Rectal smooth muscle tissue (tissue), 1 donor: Measurements from ENCODE around the gene EIF4E.
"Not testable (repeated sequence)": the region's sequence is repeated elsewhere in the genome, so short reads cannot be mapped to it uniquely, and the experiment has no call there.

Source experiments
- H3K27ac ChIP-seq: one replicate; pipeline ENCODE4 v1.7.0; 2013; ENCODE audit warnings: low read depth, low read length, inconsistent platforms
- H3K27me3 ChIP-seq: one replicate; pipeline ENCODE4 v1.7.0; 2013; ENCODE audit warnings: low read length; ENCODE audit not compliant: control insufficient read depth, insufficient read depth
- H3K36me3 ChIP-seq: one replicate; pipeline ENCODE4 v1.7.0; 2013; ENCODE audit warnings: low read length; ENCODE audit not compliant: control insufficient read depth, insufficient read depth
- H3K4me1 ChIP-seq: one replicate; pipeline ENCODE4 v1.7.0; 2013; ENCODE audit warnings: low read length; ENCODE audit not compliant: control insufficient read depth, insufficient read depth
- H3K4me3 ChIP-seq: one replicate; pipeline ENCODE4 v1.7.0; 2013; ENCODE audit warnings: low read length
- H3K9ac ChIP-seq: one replicate; pipeline ENCODE4 v1.7.0; 2013; ENCODE audit warnings: low read length

EIF4E gene

DNA sequence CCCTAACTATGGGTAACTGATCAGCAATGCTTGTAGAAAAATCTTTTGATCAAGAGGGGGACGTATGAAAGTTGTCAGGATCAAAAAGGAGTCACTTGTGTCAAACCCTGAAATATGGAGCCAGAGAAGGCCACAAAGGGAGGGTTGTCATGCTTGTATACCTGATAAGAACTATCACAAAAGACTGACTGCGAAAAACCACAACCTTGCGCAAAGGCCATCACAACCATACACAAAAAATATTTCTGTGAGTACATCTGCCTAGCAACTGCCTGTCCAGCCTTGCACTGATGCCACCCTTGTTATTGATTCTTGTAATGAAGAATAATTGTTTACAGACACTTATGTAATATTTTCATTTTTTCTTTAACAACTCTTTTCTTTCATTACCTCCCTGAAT, 22.8 kb upstream of the EIF4E start:
- no peaks in the 10 kb centered on the region for H3K27me3 ChIP-seq

GRCh38 chr4:98950925-98951324, 22.0 kb upstream of the EIF4E start:
- H3K4me1 ChIP-seq: no peaks in the 10 kb centered on the region
- H3K36me3 ChIP-seq: no peaks in the 10 kb centered on the region
- H3K9ac ChIP-seq: no peak overlapping the region
- H3K4me3 ChIP-seq: no peak overlapping the region
- no peak overlapping the region for H3K27ac ChIP-seq
- no peaks in the 10 kb centered on the region for H3K27me3 ChIP-seq

More for the DNA sequence above, 22.8 kb upstream of the EIF4E start:
- Histone ChIP-seq H3K9ac (no peak overlapping the region), H3K27ac (no peak overlapping the region), H3K4me1 (no peaks in the 10 kb centered on the region), H3K36me3 (no peaks in the 10 kb centered on the region), H3K4me3 (no peak overlapping the region)

DNA sequence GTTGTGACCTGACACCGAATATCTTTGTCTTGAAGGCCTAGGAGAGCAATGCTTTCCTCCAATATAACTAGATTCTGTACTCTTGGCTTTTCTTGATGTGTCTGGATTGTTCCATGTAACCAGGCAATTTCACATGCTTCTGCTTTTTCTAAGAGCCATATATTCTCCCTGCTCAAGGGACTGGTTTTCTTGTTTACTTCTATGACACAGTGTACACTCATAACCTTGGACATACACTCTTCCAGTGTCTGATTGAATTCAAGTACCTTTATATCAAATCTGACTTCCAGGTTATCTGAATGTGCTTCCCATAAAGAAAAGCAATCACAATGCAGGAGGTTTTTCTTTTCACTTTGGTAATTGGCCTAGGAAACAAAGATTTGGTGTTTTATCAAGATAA, 17.4 kb upstream of the EIF4E start:
- H3K36me3 ChIP-seq: no peaks in the 10 kb centered on the region
- no peak overlapping the region for H3K9ac ChIP-seq
- no peak overlapping the region for H3K27ac ChIP-seq
- no peak overlapping the region for H3K4me3 ChIP-seq
- no peaks in the 10 kb centered on the region for H3K27me3 ChIP-seq
- H3K4me1 ChIP-seq: no peaks in the 10 kb centered on the region

- Histone ChIP-seq H3K27me3 (no peaks in the 10 kb centered on the region), H3K27ac (no peak overlapping the region), H3K4me1 (no peaks in the 10 kb centered on the region), H3K4me3 (no peak overlapping the region), H3K9ac (no peak overlapping the region), H3K36me3 (no peaks in the 10 kb centered on the region)
Observed at GRCh38 chr4:98945297-98945850, 16.4 kb upstream of the EIF4E start.

DNA sequence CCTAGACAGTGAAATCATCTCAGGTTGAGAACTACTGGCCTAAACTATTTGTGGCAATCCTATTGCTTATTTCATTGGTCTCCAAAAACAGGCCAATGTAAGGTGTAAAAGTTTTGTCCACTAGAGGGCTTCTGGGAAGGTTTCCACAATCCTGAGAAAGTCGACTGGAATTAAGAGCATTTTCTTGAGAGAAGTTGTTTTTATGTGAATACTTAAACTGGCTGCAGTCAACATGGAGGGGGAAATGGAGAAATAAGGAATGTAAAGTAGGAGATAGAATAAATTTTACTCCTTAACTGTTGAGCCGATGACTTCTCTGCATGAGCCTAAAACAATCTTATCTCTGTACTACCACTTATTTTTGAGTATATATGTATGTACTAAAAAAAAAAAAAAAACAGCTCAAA, 11.0 kb upstream of the EIF4E start:
- H3K27me3 ChIP-seq: no peaks in the 10 kb centered on the region

DNA sequence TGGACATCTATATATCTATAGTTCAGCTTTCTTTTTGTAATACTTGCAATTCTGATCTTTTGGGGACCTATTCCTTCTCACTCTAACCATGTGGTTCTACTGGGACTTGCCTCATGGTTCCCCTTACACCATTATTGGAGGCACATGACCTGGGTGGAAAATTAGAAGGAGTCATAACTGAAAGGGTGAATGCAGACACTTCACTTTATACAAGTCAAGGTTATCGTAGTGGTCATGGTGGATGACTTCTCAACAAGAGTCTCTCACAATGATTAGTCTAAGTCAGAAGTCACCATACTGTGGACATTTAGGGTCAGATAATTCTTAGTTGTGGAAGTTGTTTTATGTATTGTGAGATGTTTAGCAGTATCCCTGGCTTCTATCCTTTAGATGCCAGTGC, 10.5 kb upstream of the EIF4E start:
- Histone ChIP-seq H3K4me3 (no peak overlapping the region), H3K9ac (no peak overlapping the region), H3K36me3 (no peaks in the 10 kb centered on the region), H3K27me3 (no peaks in the 10 kb centered on the region), H3K4me1 (no peaks in the 10 kb centered on the region), H3K27ac (no peak overlapping the region)

More for the DNA sequence above, 11.0 kb upstream of the EIF4E start:
- no peak overlapping the region for H3K9ac ChIP-seq
- no peak overlapping the region for H3K4me3 ChIP-seq
- no peak overlapping the region for H3K27ac ChIP-seq
- H3K36me3 ChIP-seq: no peaks in the 10 kb centered on the region
- no peaks in the 10 kb centered on the region for H3K4me1 ChIP-seq

GRCh38 chr4:98937986-98938720, 9.2 kb upstream of the EIF4E start:
- Histone ChIP-seq H3K4me1 (no peaks in the 10 kb centered on the region), H3K27ac (no peak overlapping the region), H3K9ac (no peak overlapping the region), H3K4me3 (no peak overlapping the region), H3K27me3 (no peaks in the 10 kb centered on the region), H3K36me3 (no peaks in the 10 kb centered on the region)

GRCh38 chr4:98935633-98936032, 6.7 kb upstream of the EIF4E start:
- Histone ChIP-seq H3K4me1 (no peaks in the 10 kb centered on the region), H3K9ac (no peak overlapping the region), H3K4me3 (no peak overlapping the region), H3K27me3 (no peaks in the 10 kb centered on the region), H3K36me3 (no peaks in the 10 kb centered on the region), H3K27ac (no peak overlapping the region)

DNA sequence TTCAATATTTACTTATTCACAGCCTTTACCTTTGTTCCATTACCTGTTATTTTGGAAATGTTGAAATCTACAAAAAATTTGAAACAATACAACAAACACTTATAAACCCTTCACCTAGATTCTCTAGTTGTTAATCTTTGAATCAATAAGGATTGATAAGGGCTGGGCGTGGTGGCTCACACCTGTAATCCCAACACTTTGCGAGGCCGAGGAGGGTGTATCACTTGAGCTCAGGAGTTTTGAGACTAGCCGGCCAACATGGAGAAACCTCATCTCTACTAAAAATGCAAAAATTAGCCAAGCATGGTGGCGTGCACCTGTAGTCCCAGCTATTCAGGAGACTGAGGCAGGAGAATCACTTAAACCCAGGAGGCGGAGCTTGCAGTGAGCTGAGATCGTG, 5.9 kb upstream of the EIF4E start:
- H3K4me1 ChIP-seq, H3K4me3 ChIP-seq, H3K36me3 ChIP-seq, H3K27me3 ChIP-seq, H3K27ac ChIP-seq, H3K9ac ChIP-seq: not testable (repeated sequence)

DNA sequence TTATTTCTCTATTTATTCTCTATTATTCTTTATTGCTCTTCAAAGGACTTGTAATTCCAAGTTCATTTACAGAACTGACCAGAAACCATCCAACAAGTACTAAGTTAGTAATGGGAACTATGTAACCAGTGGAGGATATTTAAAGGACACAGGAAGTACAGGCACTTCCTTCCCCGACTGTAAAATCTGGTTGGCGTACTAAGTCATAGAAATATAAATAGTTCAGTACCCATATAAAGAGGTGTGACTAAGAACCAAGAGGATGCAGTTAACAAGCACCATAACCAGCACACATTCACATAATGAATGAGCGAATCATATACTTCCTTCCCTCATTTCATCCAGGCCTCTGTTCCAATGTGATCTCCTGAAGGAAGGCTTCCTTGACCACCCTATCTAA, 3.6 kb upstream of the EIF4E start:
- Histone ChIP-seq H3K4me1 (peaks cover 10% of the 10 kb centered on the region), H3K36me3 (no peaks in the 10 kb centered on the region), H3K27ac (no peak overlapping the region), H3K4me3 (no peak overlapping the region), H3K9ac (no peak overlapping the region), H3K27me3 (no peaks in the 10 kb centered on the region)

GRCh38 chr4:98930311-98930865, 1.5 kb upstream of the EIF4E start:
- Histone ChIP-seq H3K4me1 (peaks cover 13% of the 10 kb centered on the region), H3K4me3 (peak overlapping the region; percentile 46), H3K36me3 (no peaks in the 10 kb centered on the region), H3K27ac (peak overlapping the region; percentile 84), H3K27me3 (no peaks in the 10 kb centered on the region), H3K9ac (no peak overlapping the region)

DNA sequence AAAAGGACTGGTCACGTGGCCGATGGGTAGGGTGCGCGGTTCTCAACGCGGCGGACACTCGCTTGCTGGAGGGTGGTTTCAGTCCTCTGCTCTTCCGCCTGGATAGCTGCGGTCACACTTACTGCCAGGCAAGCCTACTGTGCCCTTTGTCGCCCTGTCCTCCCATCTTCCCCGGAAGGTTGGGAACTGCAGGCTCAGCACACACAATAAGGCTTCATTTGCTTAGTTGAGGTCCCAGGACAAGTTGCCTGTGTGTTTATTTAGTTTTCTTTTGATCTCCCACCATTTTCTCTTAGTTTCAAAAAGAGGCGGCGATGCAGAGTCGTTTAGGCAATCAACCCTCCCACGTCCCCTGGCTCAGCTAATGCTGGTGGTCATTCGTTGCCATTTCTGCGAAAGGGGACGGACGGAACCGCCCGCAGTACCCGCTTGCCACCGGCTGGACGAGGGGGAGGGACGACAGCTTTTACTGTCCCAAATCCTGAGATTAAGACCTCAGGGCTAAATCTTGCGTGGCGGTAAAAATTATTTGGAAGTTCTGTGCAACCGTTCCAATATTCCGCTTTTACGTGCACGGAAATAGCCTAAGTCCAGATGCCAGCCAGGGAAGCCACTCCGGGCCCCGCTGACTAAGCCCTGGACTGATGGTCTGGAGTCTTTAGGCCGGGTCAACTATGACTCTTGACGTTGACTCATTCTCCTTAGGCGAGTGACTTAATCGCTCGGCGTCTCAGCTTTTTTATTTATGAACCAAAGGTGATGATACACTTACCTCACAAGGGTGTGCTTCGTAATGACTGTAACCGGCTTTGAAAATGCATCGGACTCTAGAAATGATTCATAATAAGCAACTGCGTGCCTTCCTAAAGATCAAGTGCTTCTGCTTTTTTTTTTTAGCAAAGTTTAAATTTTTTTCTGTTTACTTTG, 671 bp upstream of the EIF4E start:
- Histone ChIP-seq H3K27me3 (no peaks in the 10 kb centered on the region), H3K27ac (peak overlapping the region; percentile 84), H3K4me3 (peak overlapping the region; percentile 82), H3K36me3 (no peaks in the 10 kb centered on the region), H3K4me1 (peaks cover 13% of the 10 kb centered on the region), H3K9ac (peak overlapping the region; percentile 28)
